ENCODE results near the gene PRICKLE2. TPM values are rescaled to one million over a fixed set of nuclear protein-coding genes. Genes with fewer than 3 reads are reported as not detected.

PRICKLE2 gene
- total and polyA plus RNA-seq, 10 donors, result 0.27 to 11.4 (median 5.4) TPM

GRCh38 chr3:64079369-64080150 is 145.7 kb downstream of the PRICKLE2 start:
- no peak overlapping the region for H3K4me3 ChIP-seq
- peaks cover 0 to 4% (median 0%) of the 10 kb centered on the region in 7 donors for H3K27me3 ChIP-seq (replicated peaks in 1 of 7)
- no peaks in the 10 kb centered on the region for H3K36me3 ChIP-seq
- no peak for TF ChIP-seq POLR2AphosphoS5 (IDR thresholded peaks at IDR 0.05)
- no peak for TF ChIP-seq CTCF (IDR thresholded peaks at IDR 0.05 in 8 of 11, conservative IDR thresholded peaks at IDR 0.05 in 3 of 11)
- 82 to 89% (median 86%) methylated on average over 5 of the region's 5 CpGs for WGBS, 5 donors
- no peak overlapping the region for H3K27ac ChIP-seq
- no peaks in the 10 kb centered on the region for H3K9me3 ChIP-seq
- no peak for DNase-seq
- H3K4me1 ChIP-seq, result no peaks in the 10 kb centered on the region
- intact Hi-C loops (cut with DNase I; ENCODE audit: low total_unique reads), result no loop called here

GRCh38 chr3:64078966-64079365 is 146.3 kb downstream of the PRICKLE2 start:
- intact Hi-C loops (cut with DNase I; ENCODE audit: low total_unique reads), result no loop called here
- Histone ChIP-seq H3K27me3 (replicated peaks in 1 of 7) (peaks cover 0 to 4% (median 0%) of the 10 kb centered on the region in 7 donors), H3K9me3 (no peaks in the 10 kb centered on the region), H3K36me3 (no peaks in the 10 kb centered on the region), H3K4me3 (no peak overlapping the region), H3K4me1 (no peaks in the 10 kb centered on the region), H3K27ac (no peak overlapping the region)
- DNase-seq, result no peak
- WGBS, 5 donors, result 70 to 78% (median 72%) methylated on average over 4 of the region's 4 CpGs
- TF ChIP-seq POLR2A (IDR thresholded peaks at IDR 0.05), result no peak
- TF ChIP-seq POLR2AphosphoS5 (IDR thresholded peaks at IDR 0.05), result no peak
- TF ChIP-seq CTCF (IDR thresholded peaks at IDR 0.05 in 8 of 11, conservative IDR thresholded peaks at IDR 0.05 in 3 of 11), result no peak

GRCh38 chr3:64074895-64075679 is 150.2 kb downstream of the PRICKLE2 start:
- no peaks in the 10 kb centered on the region for H3K9me3 ChIP-seq
- intact Hi-C loops (cut with DNase I; ENCODE audit: low total_unique reads), result no loop called here
- no peak overlapping the region for H3K27ac ChIP-seq
- 84 to 95% (median 86%) methylated on average over 6 of the region's 6 CpGs for WGBS, 5 donors
- no peak for DNase-seq
- no peak overlapping the region for H3K4me3 ChIP-seq
- TF ChIP-seq POLR2A (IDR thresholded peaks at IDR 0.05) (no peak), POLR2AphosphoS5 (IDR thresholded peaks at IDR 0.05) (no peak), CTCF (IDR thresholded peaks at IDR 0.05 in 8 of 11, conservative IDR thresholded peaks at IDR 0.05 in 3 of 11) (no peak)
- H3K36me3 ChIP-seq, result no peaks in the 10 kb centered on the region
- H3K27me3 ChIP-seq (replicated peaks in 1 of 7), result peaks cover 0 to 10% (median 0%) of the 10 kb centered on the region in 7 donors
- no peaks in the 10 kb centered on the region for H3K4me1 ChIP-seq

- 34 to 74% (median 52%) methylated on average over 3 of the region's 3 CpGs for WGBS, 5 donors
- Histone ChIP-seq H3K9me3 (no peaks in the 10 kb centered on the region), H3K27me3 (replicated peaks in 1 of 7) (peaks cover 0 to 10% (median 0%) of the 10 kb centered on the region in 7 donors), H3K4me3 (no peak overlapping the region), H3K36me3 (no peaks in the 10 kb centered on the region), H3K27ac (no peak overlapping the region), H3K4me1 (no peaks in the 10 kb centered on the region)
- no peak for DNase-seq
- intact Hi-C loops (cut with DNase I; ENCODE audit: low total_unique reads), result no loop called here
- TF ChIP-seq CTCF (IDR thresholded peaks at IDR 0.05 in 8 of 11, conservative IDR thresholded peaks at IDR 0.05 in 3 of 11) (no peak), POLR2AphosphoS5 (IDR thresholded peaks at IDR 0.05) (no peak), POLR2A (IDR thresholded peaks at IDR 0.05) (no peak)
Observed at GRCh38 chr3:64074060-64074459, 151.2 kb downstream of the PRICKLE2 start.

Data from spleen (tissue), 11 donors.